Thyroid gland (tissue), 4 donors: ENCODE results near the gene PGM2. TPM values are rescaled to one million over a fixed set of nuclear protein-coding genes. Genes with fewer than 3 reads are reported as not detected.

Experiments
- DNase-seq, 2 donors: peaks; one replicate each; pipeline ENCODE4 v3.0.0-alpha.2; 2019
- H3K27ac ChIP-seq, 3 donors: fragments of 200-600 bp; sonication (generic); 1 replicate in 2 of 3; 2 replicates in 1 of 3; pipeline ENCODE4 v1.5.1; 2016 to 2019; ENCODE audit warnings: mild to moderate bottlenecking in 1 of 3, moderate library complexity in 1 of 3
- H3K27me3 ChIP-seq: fragments of 200-600 bp; sonication (generic); one replicate; pipeline ENCODE4 v1.5.1; 2019
- H3K36me3 ChIP-seq, 2 donors: fragments of 200-600 bp; sonication (generic); one replicate each; pipeline ENCODE4 v1.5.1; 2016 to 2019
- H3K4me1 ChIP-seq, 2 donors: fragments of 200-600 bp; sonication (generic); one replicate each; pipeline ENCODE4 v1.5.1; 2017 to 2019
- H3K4me3 ChIP-seq, 3 donors: fragments of 200-600 bp; sonication (generic); replicated peaks in 1 of 3; 1 replicate in 2 of 3; 2 replicates in 1 of 3; pipeline ENCODE4 v1.5.1; 2016; ENCODE audit warnings: mild to moderate bottlenecking in 1 of 3
- H3K9me3 ChIP-seq: fragments of 200-600 bp; sonication (generic); one replicate; pipeline ENCODE4 v1.5.1; 2017
- CTCF ChIP-seq, 6 experiments: fragments of 200-600 bp in 3 of 6; fragments of 450-650 bp in 3 of 6; sonication (generic) in 3 of 6; IDR thresholded peaks; one replicate each; pipeline ENCODE4 v1.5.1; 2016 to 2019; ENCODE audit warnings: antibody characterized with exemption in 6 of 6, mild to moderate bottlenecking in 2 of 6, inconsistent platforms in 1 of 6, moderate library complexity in 1 of 6
- POLR2A ChIP-seq, 2 donors: fragments of 450-650 bp; IDR thresholded peaks; one replicate each; pipeline ENCODE4 v1.6.1; 2017; ENCODE audit warnings: antibody characterized with exemption in 2 of 2, mild to moderate bottlenecking in 2 of 2, moderate library complexity in 1 of 2
- WGBS, 2 donors: methylation state at CpG; one replicate each; pipeline ENCODE4 v1.1.5; 2017; 5-methylcytosine and 5-hydroxymethylcytosine counted together
- intact Hi-C: fragments of 100-400 bp; cut with DNase I; formaldehyde crosslinking; loops from one replicate; pipeline ENCODE4 v1.15.1; 2023
- total RNA-seq, 4 donors: library from RNA; depleted of rRNA; stranded (reverse); fragments of >200 nt; gene quantifications; one replicate each; pipeline ENCODE4 v1.2.3, GENCODE V29; 2016

The PGM2 gene
- total RNA-seq, 4 donors from 2014 or later = 25.1 to 30.4 (median 25.5) TPM

GRCh38 chr4:37788819-37789218, 37.7 kb upstream of the PGM2 start:
- intact Hi-C loops = loop anchor here (10.0 kb wide), 1 partner anchor 94 kb away; no protein-coding TSS in a partner anchor
- no peaks in the 10 kb centered on the region for H3K9me3 ChIP-seq
- H3K36me3 ChIP-seq = no peaks in the 10 kb centered on the region
- TF ChIP-seq POLR2A (IDR thresholded peaks at IDR 0.05) (no peak), CTCF (IDR thresholded peaks at IDR 0.05) (no peak)
- no peak overlapping the region for H3K4me3 ChIP-seq
- 74 to 81% methylated on average over 4 of the region's 4 CpGs for WGBS, 2 donors
- H3K4me1 ChIP-seq = no peaks in the 10 kb centered on the region
- no peak for DNase-seq
- no peak overlapping the region for H3K27ac ChIP-seq
- H3K27me3 ChIP-seq = no peaks in the 10 kb centered on the region

GRCh38 chr4:37792241-37792640, 34.2 kb upstream of the PGM2 start:
- no peak overlapping the region for H3K4me3 ChIP-seq
- no peaks in the 10 kb centered on the region for H3K9me3 ChIP-seq
- WGBS, 2 donors = 83% methylated on average over 1 of the region's 1 CpG
- no peak overlapping the region for H3K27ac ChIP-seq
- intact Hi-C loops = no loop called here
- no peaks in the 10 kb centered on the region for H3K27me3 ChIP-seq
- H3K36me3 ChIP-seq = no peaks in the 10 kb centered on the region
- no peaks in the 10 kb centered on the region for H3K4me1 ChIP-seq
- no peak for DNase-seq
- TF ChIP-seq POLR2A (IDR thresholded peaks at IDR 0.05) (no peak), CTCF (IDR thresholded peaks at IDR 0.05) (no peak)

GRCh38 chr4:37793562-37793961, 32.9 kb upstream of the PGM2 start:
- no peaks in the 10 kb centered on the region for H3K27me3 ChIP-seq
- peak; percentile 4 to 6 for DNase-seq
- H3K4me1 ChIP-seq = no peaks in the 10 kb centered on the region
- peak in 4 of 6 experiments; percentile 52 to 68 (median 60) for TF ChIP-seq CTCF (IDR thresholded peaks at IDR 0.05)
- no peak for TF ChIP-seq POLR2A (IDR thresholded peaks at IDR 0.05)
- no peaks in the 10 kb centered on the region for H3K9me3 ChIP-seq
- H3K4me3 ChIP-seq = no peak overlapping the region
- H3K36me3 ChIP-seq = no peaks in the 10 kb centered on the region
- intact Hi-C loops = no loop called here
- no peak overlapping the region for H3K27ac ChIP-seq

GRCh38 chr4:37794056-37794455, 32.4 kb upstream of the PGM2 start:
- intact Hi-C loops = no loop called here
- Histone ChIP-seq H3K36me3 (no peaks in the 10 kb centered on the region), H3K27ac (no peak overlapping the region), H3K9me3 (no peaks in the 10 kb centered on the region), H3K27me3 (no peaks in the 10 kb centered on the region), H3K4me1 (no peaks in the 10 kb centered on the region), H3K4me3 (no peak overlapping the region)
- WGBS, 2 donors = 90 to 94% methylated on average over 2 of the region's 2 CpGs
- TF ChIP-seq CTCF (IDR thresholded peaks at IDR 0.05) = no peak
- TF ChIP-seq POLR2A (IDR thresholded peaks at IDR 0.05) = no peak
- no peak for DNase-seq

GRCh38 chr4:37795581-37796195, 30.8 kb upstream of the PGM2 start:
- intact Hi-C loops = no loop called here

More at GRCh38 chr4:37795581-37796195, 30.8 kb upstream of the PGM2 start:
- Histone ChIP-seq H3K27ac (no peak overlapping the region), H3K36me3 (no peaks in the 10 kb centered on the region), H3K4me1 (no peaks in the 10 kb centered on the region), H3K27me3 (no peaks in the 10 kb centered on the region), H3K4me3 (no peak overlapping the region), H3K9me3 (no peaks in the 10 kb centered on the region)
- no peak for TF ChIP-seq POLR2A (IDR thresholded peaks at IDR 0.05)
- no peak for TF ChIP-seq CTCF (IDR thresholded peaks at IDR 0.05)
- no peak for DNase-seq
- WGBS, 2 donors = 82 to 93% methylated on average over 3 of the region's 3 CpGs
